Osteoblast (primary cell): ENCODE measurements around the gene CYLC2. TPM values are rescaled to one million over a fixed set of nuclear protein-coding genes. Genes with fewer than 3 reads are reported as not detected.

Source experiments
- DNase-seq: peaks from one replicate; pipeline ENCODE4 v3.0.0; 2011; ENCODE audit warnings: low spot score, mixed read lengths; ENCODE audit not compliant: insufficient read length; ENCODE audit errors: missing footprints
- H2AFZ ChIP-seq: 2 replicates; pipeline ENCODE4 v1.6.0; 2011; ENCODE audit warnings: mild to moderate bottlenecking, low read length
- H3K27ac ChIP-seq: 2 replicates; pipeline ENCODE4 v1.5.1; 2011; ENCODE audit warnings: mild to moderate bottlenecking, low read depth, low read length, moderate library complexity
- H3K27me3 ChIP-seq: 2 replicates; pipeline ENCODE4 v1.6.0; 2012; ENCODE audit warnings: mild to moderate bottlenecking, control low read depth, inconsistent platforms, low read length, moderate library complexity; ENCODE audit not compliant: insufficient read depth
- H3K36me3 ChIP-seq: 2 replicates; pipeline ENCODE4 v1.5.1; 2011; ENCODE audit warnings: mild to moderate bottlenecking, low read length, control low read depth, moderate library complexity; ENCODE audit not compliant: insufficient read depth
- H3K4me1 ChIP-seq: 2 replicates; pipeline ENCODE4 v1.5.1; 2011; ENCODE audit warnings: mild to moderate bottlenecking, low read length, control low read depth, moderate library complexity; ENCODE audit not compliant: insufficient read depth
- H3K4me2 ChIP-seq: 2 replicates; pipeline ENCODE4 v1.6.0; 2011; ENCODE audit warnings: mild to moderate bottlenecking, low read length; ENCODE audit not compliant: insufficient read depth
- H3K4me3 ChIP-seq: fragments of 200-600 bp; sonication (generic); 3 replicates; pipeline ENCODE4 v1.5.1; 2012; ENCODE audit warnings: mild to moderate bottlenecking, low read length, inconsistent platforms; ENCODE audit not compliant: insufficient read depth
- H3K79me2 ChIP-seq: 2 replicates; pipeline ENCODE4 v1.6.0; 2012; ENCODE audit warnings: mild to moderate bottlenecking, low read length, control low read depth, inconsistent platforms; ENCODE audit not compliant: insufficient read depth
- H3K9me3 ChIP-seq: 2 replicates; pipeline ENCODE4 v1.5.1; 2011; ENCODE audit warnings: low read depth, low read length, control low read depth
- H4K20me1 ChIP-seq: 2 replicates; pipeline ENCODE4 v1.6.0; 2012; ENCODE audit warnings: mild to moderate bottlenecking, low read length, control low read depth; ENCODE audit not compliant: insufficient read depth
- total RNA-seq: library from RNA; depleted of rRNA; stranded (reverse); fragments of >200 nt; gene quantifications from 2 replicates; pipeline ENCODE4 v1.2.3, GENCODE V29; 2012
- TF ChIP-seq, protein P1 (sequence below): IDR thresholded peaks from 2 replicates; pipeline ENCODE4 v1.5.1; 2011; ENCODE audit warnings: mild to moderate bottlenecking, low read depth, low read length, moderate library complexity; ENCODE audit errors: extremely low read depth

Gene CYLC2, protein sequence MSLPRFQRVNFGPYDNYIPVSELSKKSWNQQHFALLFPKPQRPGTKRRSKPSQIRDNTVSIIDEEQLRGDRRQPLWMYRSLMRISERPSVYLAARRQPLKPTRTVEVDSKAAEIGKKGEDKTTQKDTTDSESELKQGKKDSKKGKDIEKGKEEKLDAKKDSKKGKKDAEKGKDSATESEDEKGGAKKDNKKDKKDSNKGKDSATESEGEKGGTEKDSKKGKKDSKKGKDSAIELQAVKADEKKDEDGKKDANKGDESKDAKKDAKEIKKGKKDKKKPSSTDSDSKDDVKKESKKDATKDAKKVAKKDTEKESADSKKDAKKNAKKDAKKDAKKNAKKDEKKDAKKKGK
- not detected in 2 replicates for total RNA-seq

DNA sequence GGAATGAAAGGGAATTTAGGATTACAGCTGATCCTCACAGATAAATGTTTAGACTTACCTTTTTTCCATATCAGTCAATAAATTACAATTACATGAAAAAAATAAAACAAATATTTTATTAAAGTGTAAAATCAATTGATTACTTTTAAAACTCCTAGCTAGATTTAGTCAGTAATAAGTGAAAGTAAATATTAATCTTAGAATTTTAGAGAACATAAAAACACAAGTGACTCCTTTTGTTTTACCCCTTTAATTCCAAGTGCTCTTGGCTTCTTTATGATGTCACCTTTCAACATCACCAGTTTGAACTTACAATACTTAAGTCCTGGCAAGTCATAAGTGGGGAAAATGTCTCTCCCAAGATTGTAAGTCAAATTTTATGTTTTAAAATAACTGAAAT, at the start of gene CYLC2:
Gene CYLC2 (plus strand): TSS at position 301 of the 400 bp plus-strand sequence. CDS start 48 bp downstream, at position 349.
- TF ChIP-seq, protein P1, sequence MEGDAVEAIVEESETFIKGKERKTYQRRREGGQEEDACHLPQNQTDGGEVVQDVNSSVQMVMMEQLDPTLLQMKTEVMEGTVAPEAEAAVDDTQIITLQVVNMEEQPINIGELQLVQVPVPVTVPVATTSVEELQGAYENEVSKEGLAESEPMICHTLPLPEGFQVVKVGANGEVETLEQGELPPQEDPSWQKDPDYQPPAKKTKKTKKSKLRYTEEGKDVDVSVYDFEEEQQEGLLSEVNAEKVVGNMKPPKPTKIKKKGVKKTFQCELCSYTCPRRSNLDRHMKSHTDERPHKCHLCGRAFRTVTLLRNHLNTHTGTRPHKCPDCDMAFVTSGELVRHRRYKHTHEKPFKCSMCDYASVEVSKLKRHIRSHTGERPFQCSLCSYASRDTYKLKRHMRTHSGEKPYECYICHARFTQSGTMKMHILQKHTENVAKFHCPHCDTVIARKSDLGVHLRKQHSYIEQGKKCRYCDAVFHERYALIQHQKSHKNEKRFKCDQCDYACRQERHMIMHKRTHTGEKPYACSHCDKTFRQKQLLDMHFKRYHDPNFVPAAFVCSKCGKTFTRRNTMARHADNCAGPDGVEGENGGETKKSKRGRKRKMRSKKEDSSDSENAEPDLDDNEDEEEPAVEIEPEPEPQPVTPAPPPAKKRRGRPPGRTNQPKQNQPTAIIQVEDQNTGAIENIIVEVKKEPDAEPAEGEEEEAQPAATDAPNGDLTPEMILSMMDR: no peak
- Histone ChIP-seq H4K20me1 (no peaks in the 10 kb centered on the region), H3K9me3 (no peaks in the 10 kb centered on the region), H3K27ac (no peak within 1 kb of the TSS), H3K4me2 (no peak within 1 kb of the TSS), H3K4me3 (no peak within 1 kb of the TSS), H3K4me1 (no peaks in the 10 kb centered on the region), H3K36me3 (no peaks in the 10 kb centered on the region), H3K79me2 (no peaks in the 10 kb centered on the region), H2AFZ (no peak within 1 kb of the TSS), H3K27me3 (no peaks in the 10 kb centered on the region)
- no peak for DNase-seq

DNA sequence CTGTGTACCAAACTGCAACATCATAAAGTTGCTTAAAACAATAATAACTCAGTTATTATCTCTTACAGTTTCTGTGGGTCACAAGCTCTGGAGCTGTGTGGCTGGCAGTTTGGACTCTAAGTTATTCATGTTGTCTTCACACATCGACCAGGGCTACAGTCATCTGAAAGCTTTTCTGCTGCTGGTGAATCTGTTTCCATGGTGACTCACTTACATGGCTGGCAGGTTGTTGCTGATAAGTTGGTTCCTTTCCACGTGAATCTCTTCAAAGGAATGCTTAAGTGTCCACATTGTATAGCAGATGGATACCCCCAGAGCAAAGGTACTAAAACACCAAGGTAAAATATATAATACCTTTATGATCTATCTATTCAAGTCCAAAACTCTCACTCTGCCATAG, 44.8 kb upstream of the CYLC2 start:
- Histone ChIP-seq H2AFZ (no peak overlapping the region), H3K4me1 (no peaks in the 10 kb centered on the region)
- TF ChIP-seq, protein P1: no peak

DNA sequence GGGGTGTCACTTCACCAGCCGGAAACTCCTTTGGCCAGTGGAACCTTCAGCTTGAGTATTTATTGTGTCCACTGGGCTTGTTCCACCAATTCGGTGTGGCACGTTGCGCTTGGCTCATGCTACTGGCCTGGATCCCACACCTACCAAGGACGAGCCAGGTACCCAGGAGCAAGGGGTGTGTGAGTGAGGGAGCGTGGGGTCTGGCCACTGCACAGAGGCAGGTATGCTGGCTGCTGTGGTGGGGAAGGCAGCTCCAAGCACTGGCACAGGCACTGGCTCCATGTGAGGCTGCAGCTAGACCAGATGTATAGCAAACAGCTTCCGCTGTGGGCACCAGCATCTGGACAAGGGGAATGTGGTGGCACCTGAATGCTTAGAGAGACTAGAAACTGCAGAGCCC, 28.1 kb upstream of the CYLC2 start:
- Histone ChIP-seq H2AFZ (no peak overlapping the region), H3K9me3 (no peaks in the 10 kb centered on the region), H3K4me3 (no peak overlapping the region), H3K27ac (no peak overlapping the region), H3K27me3 (no peaks in the 10 kb centered on the region), H3K4me1 (no peaks in the 10 kb centered on the region), H3K36me3 (no peaks in the 10 kb centered on the region), H4K20me1 (no peaks in the 10 kb centered on the region), H3K79me2 (no peaks in the 10 kb centered on the region), H3K4me2 (no peak overlapping the region)
- no peak for DNase-seq
- TF ChIP-seq, protein P1: no peak

More for the DNA sequence above, 44.8 kb upstream of the CYLC2 start:
- H3K27ac ChIP-seq: no peak overlapping the region
- H3K9me3 ChIP-seq: no peaks in the 10 kb centered on the region
- no peak overlapping the region for H3K4me2 ChIP-seq
- H4K20me1 ChIP-seq: no peaks in the 10 kb centered on the region
- H3K4me3 ChIP-seq: no peak overlapping the region
- no peaks in the 10 kb centered on the region for H3K27me3 ChIP-seq
- no peaks in the 10 kb centered on the region for H3K79me2 ChIP-seq
- DNase-seq: no peak
- H3K36me3 ChIP-seq: no peaks in the 10 kb centered on the region

DNA sequence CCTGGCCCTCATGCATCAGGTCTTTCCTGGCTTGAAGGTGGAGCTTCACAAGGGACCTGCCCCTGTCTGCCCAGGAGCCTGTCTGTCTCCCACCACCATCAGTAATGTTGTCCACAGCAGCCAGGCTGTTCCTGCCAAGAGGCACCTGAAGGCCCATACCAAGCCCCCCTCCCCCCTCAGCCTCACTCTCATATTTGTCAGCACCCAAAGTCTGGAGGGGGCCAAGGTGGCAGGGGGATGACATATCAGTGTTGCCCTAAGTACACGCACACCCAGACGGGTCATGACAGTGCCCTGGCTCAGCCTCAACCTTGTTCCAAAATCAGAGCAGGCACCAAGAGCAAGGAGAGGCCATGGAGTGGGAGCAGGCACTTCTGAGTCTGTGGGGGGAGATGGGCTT, 27.2 kb upstream of the CYLC2 start:
- no peak overlapping the region for H3K27ac ChIP-seq
- no peaks in the 10 kb centered on the region for H3K4me1 ChIP-seq
- no peak overlapping the region for H3K4me3 ChIP-seq
- no peaks in the 10 kb centered on the region for H3K9me3 ChIP-seq
- H2AFZ ChIP-seq: no peak overlapping the region
- TF ChIP-seq, protein P1: no peak
- no peak for DNase-seq
- no peaks in the 10 kb centered on the region for H3K79me2 ChIP-seq
- H4K20me1 ChIP-seq: no peaks in the 10 kb centered on the region
- no peak overlapping the region for H3K4me2 ChIP-seq
- H3K36me3 ChIP-seq: no peaks in the 10 kb centered on the region
- no peaks in the 10 kb centered on the region for H3K27me3 ChIP-seq
